HG03175 (cell line): Measurements from ENCODE around the gene TBX15.
A peak's percentile ranks its signal among the peaks of the same experiment; 100 is the strongest.

Experiments
- ATAC-seq: cut with Tn5 transposase; IDR thresholded peaks from one replicate; pipeline ENCODE4 v1.9.1; 2021; ENCODE audit warnings: mild to moderate bottlenecking, moderate library complexity; ENCODE audit not compliant: unreplicated experiment

Gene TBX15

GRCh38 chr1:118985640-118986554 is 2.2 kb downstream of the TBX15 start:
- ATAC-seq = no peak

- no peak for ATAC-seq
These were observed 3.2 kb downstream of the TBX15 start for GRCh38 chr1:118984722-118985639.

- no peak for ATAC-seq
These were observed 3.9 kb downstream of the TBX15 start for GRCh38 chr1:118984086-118984721.

GRCh38 chr1:118983558-118984041 is 4.5 kb downstream of the TBX15 start:
- no peak for ATAC-seq

- ATAC-seq = no peak
These were observed 5.2 kb downstream of the TBX15 start for GRCh38 chr1:118982821-118983557.

GRCh38 chr1:118982266-118982665 is 5.9 kb downstream of the TBX15 start:
- ATAC-seq = no peak

- no peak for ATAC-seq
These were observed 6.7 kb downstream of the TBX15 start for GRCh38 chr1:118981436-118981835.

GRCh38 chr1:118979754-118980575 is 8.2 kb downstream of the TBX15 start:
- ATAC-seq = peak; percentile 39

GRCh38 chr1:118978914-118979701 is 9.0 kb downstream of the TBX15 start:
- no peak for ATAC-seq

GRCh38 chr1:118977600-118977999 is 10.5 kb downstream of the TBX15 start:
- ATAC-seq = no peak

- no peak for ATAC-seq
These were observed 13.5 kb downstream of the TBX15 start for GRCh38 chr1:118974661-118975060.

GRCh38 chr1:118973531-118974137 is 14.5 kb downstream of the TBX15 start:
- no peak for ATAC-seq

GRCh38 chr1:118973032-118973431 is 15.1 kb downstream of the TBX15 start:
- no peak for ATAC-seq

GRCh38 chr1:118970451-118970850 is 17.7 kb downstream of the TBX15 start:
- ATAC-seq = no peak

- no peak for ATAC-seq
These were observed 24.4 kb downstream of the TBX15 start for GRCh38 chr1:118963456-118964430.

GRCh38 chr1:118963138-118963455 is 25.0 kb downstream of the TBX15 start:
- ATAC-seq = no peak

- no peak for ATAC-seq
These were observed 27.0 kb downstream of the TBX15 start for GRCh38 chr1:118961156-118961555.
